Renal pelvis (tissue), 4 donors: ENCODE data around the gene TINCR. TPM values are rescaled to one million over a fixed set of nuclear protein-coding genes. Genes with fewer than 3 reads are reported as not detected.

Experiments
- DNase-seq: peaks from one replicate; pipeline ENCODE4 v3.0.0-alpha.2; 2013
- polyA plus RNA-seq, 3 donors: library from polyadenylated mRNA; unstranded; fragments of 120-200 nt; gene quantifications; one replicate each; pipeline ENCODE4 v1.2.1, GENCODE V29; 2013; ENCODE audit not compliant: insufficient read length in 3 of 3

TINCR gene
- polyA plus RNA-seq, 3 donors: 0.28 to 0.38 (median 0.34) TPM

GRCh38 chr19:5514001-5514400 lies 53.8 kb downstream of the TINCR start:
- DNase-seq: no peak

- no peak for DNase-seq
Observed at GRCh38 chr19:5512715-5513114, 55.0 kb downstream of the TINCR start.

Other genes starting within 250 kb of the TINCR start
- 10 to 100 TPM; 69.4 to 88.6 (median 71.4) TPM for gene PTPRS, start 227.1 kb downstream of the TINCR start, polyA plus RNA-seq
- not detected for gene ZNRF4, start 112.5 kb downstream of the TINCR start, polyA plus RNA-seq
- gene SAFB2, start 54.8 kb upstream of the TINCR start, polyA plus RNA-seq: 100 to 1,000 TPM in 2 of 3 donors, 10 to 100 TPM in 1; 74.0 to 118 (median 105) TPM
- 100 to 1,000 TPM; 152 to 186 (median 176) TPM for gene SAFB, start 55.1 kb upstream of the TINCR start, polyA plus RNA-seq
- gene MICOS13, start 112.6 kb upstream of the TINCR start, polyA plus RNA-seq: 10 to 100 TPM; 46.3 to 58.5 (median 52.8) TPM
- 10 to 100 TPM; 11.2 to 15.2 (median 11.8) TPM for gene HSD11B1L, start 113.1 kb upstream of the TINCR start, polyA plus RNA-seq
- 100 to 1,000 TPM; 635 to 979 (median 767) TPM for gene RPL36, start 122.3 kb upstream of the TINCR start, polyA plus RNA-seq
- 10 to 100 TPM; 65.4 to 79.2 (median 67.8) TPM for gene LONP1, start 152.2 kb upstream of the TINCR start, polyA plus RNA-seq
- not detected for gene CATSPERD, start 152.7 kb upstream of the TINCR start, polyA plus RNA-seq
- gene PRR22, start 216.8 kb upstream of the TINCR start, polyA plus RNA-seq: 1 to 10 TPM; 3.0 to 6.5 (median 4.0) TPM
- 10 to 100 TPM; 24.9 to 45.1 (median 32.4) TPM for gene DUS3L, start 223.2 kb upstream of the TINCR start, polyA plus RNA-seq
- 1 to 10 TPM; 3.7 to 5.2 (median 4.3) TPM for gene NRTN, start 237.1 kb upstream of the TINCR start, polyA plus RNA-seq